ENCODE measurements around the gene ALPK1.

Gene ALPK1

GRCh38 chr4:112321776-112322684, 24.9 kb downstream of the ALPK1 start:
- DNase-seq (ENCODE audit: low spot score in 2 of 2) (peak; percentile 61 to 72), ATAC-seq (replicated peaks; ENCODE audit: extremely low read depth, poor library complexity, severe bottlenecking) (peak; percentile 77)
- no peaks in the 10 kb centered on the region for H3K9me3 Mint-ChIP-seq
- no peaks in the 10 kb centered on the region for H3K36me3 Mint-ChIP-seq (ENCODE audit: insufficient read depth)
- H3K4me1 Mint-ChIP-seq, result no peaks in the 10 kb centered on the region
- no peak overlapping the region for H3K27ac Mint-ChIP-seq (ENCODE audit: low read depth)
- no peaks in the 10 kb centered on the region for H3K27me3 Mint-ChIP-seq
- H3K4me3 Mint-ChIP-seq, result no peak overlapping the region

- Mint-ChIP-seq H3K4me1 (no peaks in the 10 kb centered on the region), H3K27ac (ENCODE audit: low read depth) (no peak overlapping the region), H3K27me3 (no peaks in the 10 kb centered on the region), H3K9me3 (no peaks in the 10 kb centered on the region), H3K4me3 (no peak overlapping the region), H3K36me3 (ENCODE audit: insufficient read depth) (no peaks in the 10 kb centered on the region)
- ATAC-seq (replicated peaks; ENCODE audit: extremely low read depth, poor library complexity, severe bottlenecking), result no peak
- DNase-seq (ENCODE audit: low spot score in 2 of 2), result no peak
Measured at GRCh38 chr4:112322866-112323265, 25.7 kb downstream of the ALPK1 start.

- DNase-seq (ENCODE audit: low spot score in 2 of 2), result no peak
- peaks cover 1% of the 10 kb centered on the region for H3K36me3 Mint-ChIP-seq (ENCODE audit: insufficient read depth)
- no peaks in the 10 kb centered on the region for H3K27me3 Mint-ChIP-seq
- no peak overlapping the region for H3K27ac Mint-ChIP-seq (ENCODE audit: low read depth)
- H3K4me1 Mint-ChIP-seq, result peaks cover 5% of the 10 kb centered on the region
- no peaks in the 10 kb centered on the region for H3K9me3 Mint-ChIP-seq
- no peak overlapping the region for H3K4me3 Mint-ChIP-seq
- no peak for ATAC-seq (replicated peaks; ENCODE audit: extremely low read depth, poor library complexity, severe bottlenecking)
Measured at GRCh38 chr4:112325530-112325929, 28.4 kb downstream of the ALPK1 start.

GRCh38 chr4:112327965-112328733, 31.0 kb downstream of the ALPK1 start:
- Mint-ChIP-seq H3K27me3 (no peaks in the 10 kb centered on the region), H3K4me3 (no peak overlapping the region), H3K36me3 (ENCODE audit: insufficient read depth) (peaks cover 1% of the 10 kb centered on the region), H3K4me1 (peaks cover 5% of the 10 kb centered on the region), H3K9me3 (no peaks in the 10 kb centered on the region), H3K27ac (ENCODE audit: low read depth) (no peak overlapping the region)
- ATAC-seq (replicated peaks; ENCODE audit: extremely low read depth, poor library complexity, severe bottlenecking) (peak; percentile 62), DNase-seq (ENCODE audit: low spot score in 2 of 2) (no peak)

- Mint-ChIP-seq H3K4me1 (peaks cover 5% of the 10 kb centered on the region), H3K27me3 (no peaks in the 10 kb centered on the region), H3K9me3 (no peaks in the 10 kb centered on the region), H3K4me3 (no peak overlapping the region), H3K36me3 (ENCODE audit: insufficient read depth) (peaks cover 1% of the 10 kb centered on the region), H3K27ac (ENCODE audit: low read depth) (no peak overlapping the region)
- ATAC-seq (replicated peaks; ENCODE audit: extremely low read depth, poor library complexity, severe bottlenecking) (no peak), DNase-seq (ENCODE audit: low spot score in 2 of 2) (no peak)
Measured at GRCh38 chr4:112328734-112329130, 31.6 kb downstream of the ALPK1 start.

- no peaks in the 10 kb centered on the region for H3K27me3 Mint-ChIP-seq
- no peak overlapping the region for H3K4me3 Mint-ChIP-seq
- H3K27ac Mint-ChIP-seq (ENCODE audit: low read depth), result no peak overlapping the region
- peaks cover 1% of the 10 kb centered on the region for H3K36me3 Mint-ChIP-seq (ENCODE audit: insufficient read depth)
- H3K4me1 Mint-ChIP-seq, result peaks cover 5% of the 10 kb centered on the region
- no peaks in the 10 kb centered on the region for H3K9me3 Mint-ChIP-seq
- no peak for DNase-seq (ENCODE audit: low spot score in 2 of 2)
- ATAC-seq (replicated peaks; ENCODE audit: extremely low read depth, poor library complexity, severe bottlenecking), result no peak
Measured at GRCh38 chr4:112329672-112330375, 32.7 kb downstream of the ALPK1 start.

- DNase-seq (ENCODE audit: low spot score in 2 of 2) (no peak), ATAC-seq (replicated peaks; ENCODE audit: extremely low read depth, poor library complexity, severe bottlenecking) (no peak)
- Mint-ChIP-seq H3K27me3 (no peaks in the 10 kb centered on the region), H3K4me3 (no peak overlapping the region), H3K27ac (ENCODE audit: low read depth) (no peak overlapping the region), H3K9me3 (no peaks in the 10 kb centered on the region), H3K36me3 (ENCODE audit: insufficient read depth) (peaks cover 1% of the 10 kb centered on the region), H3K4me1 (peaks cover 5% of the 10 kb centered on the region)
Measured at GRCh38 chr4:112330921-112331320, 33.8 kb downstream of the ALPK1 start.

- DNase-seq (ENCODE audit: low spot score in 2 of 2), result no peak
- no peak overlapping the region for H3K4me3 Mint-ChIP-seq
- no peaks in the 10 kb centered on the region for H3K27me3 Mint-ChIP-seq
- peaks cover 1% of the 10 kb centered on the region for H3K36me3 Mint-ChIP-seq (ENCODE audit: insufficient read depth)
- no peak overlapping the region for H3K27ac Mint-ChIP-seq (ENCODE audit: low read depth)
- no peak for ATAC-seq (replicated peaks; ENCODE audit: extremely low read depth, poor library complexity, severe bottlenecking)
- H3K9me3 Mint-ChIP-seq, result no peaks in the 10 kb centered on the region
- peaks cover 5% of the 10 kb centered on the region for H3K4me1 Mint-ChIP-seq
Measured at GRCh38 chr4:112332398-112332797, 35.2 kb downstream of the ALPK1 start.

GRCh38 chr4:112340023-112340422, 42.9 kb downstream of the ALPK1 start:
- H3K9me3 Mint-ChIP-seq, result no peaks in the 10 kb centered on the region
- ATAC-seq (replicated peaks; ENCODE audit: extremely low read depth, poor library complexity, severe bottlenecking) (no peak), DNase-seq (ENCODE audit: low spot score in 2 of 2) (no peak)
- no peak overlapping the region for H3K27ac Mint-ChIP-seq (ENCODE audit: low read depth)
- H3K27me3 Mint-ChIP-seq, result peaks cover 10% of the 10 kb centered on the region
- H3K4me3 Mint-ChIP-seq, result no peak overlapping the region
- H3K36me3 Mint-ChIP-seq (ENCODE audit: insufficient read depth), result no peaks in the 10 kb centered on the region
- no peaks in the 10 kb centered on the region for H3K4me1 Mint-ChIP-seq

- H3K4me1 Mint-ChIP-seq, result no peaks in the 10 kb centered on the region
- DNase-seq (ENCODE audit: low spot score in 2 of 2), result no peak
- no peak for ATAC-seq (replicated peaks; ENCODE audit: extremely low read depth, poor library complexity, severe bottlenecking)
- H3K36me3 Mint-ChIP-seq (ENCODE audit: insufficient read depth), result no peaks in the 10 kb centered on the region
- peaks cover 10% of the 10 kb centered on the region for H3K27me3 Mint-ChIP-seq
- H3K27ac Mint-ChIP-seq (ENCODE audit: low read depth), result no peak overlapping the region
- H3K9me3 Mint-ChIP-seq, result no peaks in the 10 kb centered on the region
- no peak overlapping the region for H3K4me3 Mint-ChIP-seq
Measured at GRCh38 chr4:112341033-112341432, 43.9 kb downstream of the ALPK1 start.

- Mint-ChIP-seq H3K36me3 (ENCODE audit: insufficient read depth) (no peaks in the 10 kb centered on the region), H3K27ac (ENCODE audit: low read depth) (no peak overlapping the region), H3K4me1 (no peaks in the 10 kb centered on the region), H3K9me3 (no peaks in the 10 kb centered on the region), H3K27me3 (peaks cover 10% of the 10 kb centered on the region), H3K4me3 (no peak overlapping the region)
- ATAC-seq (replicated peaks; ENCODE audit: extremely low read depth, poor library complexity, severe bottlenecking) (no peak), DNase-seq (ENCODE audit: low spot score in 2 of 2) (no peak)
Measured at GRCh38 chr4:112343330-112344080, 46.3 kb downstream of the ALPK1 start.

All from central memory CD8-positive, alpha-beta T cell (primary cell).